ENCODE measurements around the gene DMKN.
"Not testable (repeated sequence)": the region's sequence is repeated elsewhere in the genome, so short reads cannot be mapped to it uniquely, and the experiment has no call there.

Gene DMKN

DNA sequence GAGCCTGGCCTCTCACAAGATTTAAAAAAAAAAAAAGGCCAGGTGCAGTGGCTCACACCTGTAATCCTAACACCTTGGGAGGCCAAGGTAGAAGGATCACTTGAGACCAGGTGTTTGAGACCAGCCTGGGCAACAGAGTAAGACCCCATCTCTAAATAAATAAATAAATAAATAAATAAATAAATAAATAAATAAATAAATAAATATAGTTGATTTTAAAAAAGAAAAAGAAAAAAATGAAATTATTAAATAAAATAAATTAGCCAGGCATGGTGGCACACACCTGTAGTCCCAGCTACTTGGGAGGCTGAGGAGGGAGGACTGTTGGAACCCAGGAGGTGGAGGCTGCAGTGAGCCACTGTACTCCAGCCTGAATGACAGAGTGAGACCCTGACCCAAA, 51.7 kb downstream of the DMKN start:
- not testable (repeated sequence) for DNase-seq (ENCODE audit: low read depth in 2 of 2)

DNA sequence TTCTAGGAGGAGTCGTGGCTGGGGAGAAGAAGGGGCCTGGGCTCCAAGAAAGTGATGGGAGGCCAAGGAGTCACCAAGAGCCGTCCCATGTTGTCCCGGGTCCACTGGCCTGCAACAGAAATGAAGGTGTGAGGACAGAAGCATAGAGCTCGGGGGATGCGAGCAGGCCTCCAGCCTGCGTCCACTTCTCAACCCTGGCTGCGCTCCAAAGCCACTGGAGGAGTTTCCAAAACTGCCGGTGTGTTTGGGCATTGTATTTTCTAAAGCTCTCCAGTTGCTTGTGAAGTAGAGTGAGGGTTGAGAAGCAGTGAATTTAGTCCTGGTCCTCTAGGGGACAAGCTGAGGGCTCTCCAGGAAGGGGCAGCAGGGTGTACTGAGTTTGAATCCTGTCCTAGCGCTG, 52.4 kb downstream of the DMKN start:
- DNase-seq (ENCODE audit: low read depth in 2 of 2): no peak

DNA sequence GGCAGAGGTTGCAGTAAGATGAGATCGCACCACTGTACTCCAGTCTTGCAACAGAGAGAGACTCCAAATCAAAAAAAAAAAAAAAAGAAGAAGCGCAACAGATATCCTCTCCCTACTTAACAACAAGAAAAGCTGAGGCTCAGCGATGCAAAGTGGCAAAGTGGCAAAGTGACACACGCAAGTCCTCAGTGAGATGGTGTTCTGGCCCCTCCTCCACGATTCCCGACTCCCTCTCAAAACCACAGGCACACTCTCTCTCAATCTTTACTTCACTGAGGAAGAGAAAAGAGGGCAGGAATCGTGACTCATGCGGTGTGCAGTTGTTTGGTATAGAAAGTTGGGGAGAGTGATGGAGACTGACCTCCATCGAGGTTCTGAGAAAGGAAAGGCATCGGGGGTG, 52.8 kb downstream of the DMKN start:
- no peak for DNase-seq (ENCODE audit: low read depth in 2 of 2)

GRCh38 chr19:35459414-35460082, 53.9 kb downstream of the DMKN start:
- DNase-seq (ENCODE audit: low read depth in 2 of 2): no peak

DNA sequence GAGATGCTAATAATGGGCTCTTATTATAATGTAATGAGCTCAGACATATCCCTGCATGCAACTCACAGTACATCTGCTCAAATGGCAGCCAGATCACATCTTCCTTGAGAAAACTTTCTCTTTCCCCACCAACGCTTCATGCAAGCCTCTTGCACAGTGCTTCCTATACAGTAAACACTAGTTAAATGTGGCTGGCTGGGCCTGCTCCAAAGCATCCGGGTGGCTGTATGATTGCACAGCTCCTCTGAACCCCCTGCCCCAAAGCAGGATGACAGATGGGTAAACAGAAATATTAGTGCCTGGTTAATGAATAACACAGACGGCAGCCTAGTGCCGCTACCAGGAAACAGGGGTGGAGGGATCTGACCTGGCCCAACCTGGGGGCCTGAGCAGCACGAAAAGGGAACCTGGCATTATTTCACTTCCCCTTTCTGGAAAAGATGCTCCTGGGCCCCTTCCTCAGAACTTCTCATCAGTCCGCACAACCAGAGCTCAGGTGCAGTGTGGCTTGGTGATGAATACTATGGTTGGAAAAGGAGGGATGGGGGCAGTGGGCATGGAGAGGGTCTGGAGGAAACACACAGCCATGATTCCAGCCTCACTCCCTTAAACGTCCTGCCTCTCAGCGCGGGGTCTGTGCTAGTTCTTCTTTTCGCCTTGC, 54.6 kb downstream of the DMKN start:
- no peak for DNase-seq (ENCODE audit: low read depth in 2 of 2)

- no peak for DNase-seq (ENCODE audit: low read depth in 2 of 2)
Measured at GRCh38 chr19:35458192-35458591, 55.3 kb downstream of the DMKN start.

GRCh38 chr19:35457173-35457572, 56.3 kb downstream of the DMKN start:
- no peak for DNase-seq (ENCODE audit: low read depth in 2 of 2)

- DNase-seq (ENCODE audit: low read depth in 2 of 2): no peak
Measured at GRCh38 chr19:35455616-35456201, 57.7 kb downstream of the DMKN start.

GRCh38 chr19:35454663-35455062, 58.8 kb downstream of the DMKN start:
- no peak for DNase-seq (ENCODE audit: low read depth in 2 of 2)

DNA sequence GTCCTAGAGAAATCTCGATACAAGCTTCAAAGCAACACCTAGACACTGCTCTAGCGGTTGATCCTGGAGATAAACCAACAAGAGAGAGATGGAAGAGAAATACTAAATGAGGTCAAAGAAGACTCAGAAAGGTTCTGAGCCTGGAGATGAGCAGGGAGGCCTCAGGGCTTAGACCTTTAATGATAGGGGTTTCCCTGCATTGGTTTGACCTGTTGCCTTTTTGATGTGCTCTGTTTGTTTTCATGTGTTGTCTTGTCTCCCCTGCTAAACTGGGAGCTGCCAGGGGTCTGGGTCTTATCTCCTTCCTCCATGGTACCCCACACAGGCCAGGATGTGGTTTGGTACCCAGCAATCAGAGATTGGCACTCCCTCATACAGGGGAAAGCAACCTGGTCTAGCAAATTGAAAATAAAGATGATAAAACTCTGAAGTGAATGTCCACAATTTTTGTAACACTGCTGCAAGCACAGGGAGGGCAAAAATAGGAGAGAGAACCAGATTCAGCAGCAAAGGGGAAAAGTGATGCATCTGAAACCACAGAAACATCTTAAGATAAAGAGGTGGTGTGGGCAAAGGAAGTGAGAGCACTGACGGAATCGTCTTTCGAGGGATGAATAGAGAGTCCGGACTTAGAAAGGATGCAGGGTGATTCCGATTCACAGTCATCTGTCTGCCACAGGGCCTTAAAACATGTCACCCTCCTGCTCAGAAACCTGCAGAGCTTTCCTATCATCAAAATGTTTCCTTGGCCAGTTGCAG, 61.9 kb downstream of the DMKN start:
- no peak for DNase-seq (ENCODE audit: low read depth in 2 of 2)

- no peak for DNase-seq (ENCODE audit: low read depth in 2 of 2)
Measured at GRCh38 chr19:35449359-35450043, 63.9 kb downstream of the DMKN start.

DNA sequence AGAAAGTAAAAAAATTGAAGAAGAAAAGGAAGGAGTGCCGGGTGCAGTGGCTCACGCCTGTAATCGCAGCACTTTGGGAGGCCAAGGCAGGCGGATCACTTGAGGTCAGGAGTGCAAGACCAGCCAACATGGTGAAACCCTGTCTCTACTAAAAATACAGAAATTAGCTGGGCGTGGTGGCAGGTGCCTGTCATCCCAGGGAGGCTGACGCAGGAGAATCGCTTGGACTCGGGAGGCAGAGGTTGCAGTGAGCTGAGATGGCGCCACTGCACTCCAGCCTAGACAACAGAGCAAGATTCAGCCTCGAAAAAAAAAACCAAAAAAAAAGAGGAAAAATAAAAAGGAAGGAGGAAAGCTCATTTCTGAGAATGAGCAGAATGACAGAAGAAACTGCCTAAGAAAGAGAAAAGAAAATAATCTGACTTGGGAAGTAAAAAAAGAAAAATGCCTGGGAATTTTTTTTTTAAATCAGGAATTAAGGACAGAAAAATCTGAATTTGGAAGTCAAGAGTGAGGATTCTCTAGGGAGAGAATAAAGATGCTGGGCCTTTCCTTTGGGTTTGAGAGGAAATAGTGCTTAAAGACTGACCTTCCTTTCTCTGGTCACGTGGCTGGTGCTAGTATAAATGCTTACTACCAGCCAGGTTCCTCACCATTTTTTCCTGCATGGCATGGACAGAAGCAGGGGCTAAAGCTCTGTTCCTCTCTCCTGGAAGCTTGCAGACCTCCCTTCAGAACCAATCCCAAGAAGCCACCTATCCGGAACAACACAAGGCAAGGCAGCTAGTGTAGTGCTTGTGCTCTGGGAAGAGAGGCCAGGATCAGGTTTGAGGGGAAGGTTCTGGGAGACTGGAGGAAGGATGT, 65.6 kb downstream of the DMKN start, which contains the start of gene FFAR2:
TSS of gene FFAR2 (plus strand) at position 652 of the 864 bp plus-strand sequence. CDS start 1,458 bp downstream, outside the sequence.
- no peak for DNase-seq (ENCODE audit: low read depth in 2 of 2)

All from stimulated activated CD4-positive, alpha-beta T cell treated with anti-CD3 and anti-CD28 coated beads, Interleukin-1b, Interleukin-23, amount 100 ng/mL, for 1 hour (primary cell).